Cerebellar cortex (tissue), 1 donor: ENCODE results near the gene TFF1.

Experiments
- DNase-seq: peaks from one replicate; pipeline ENCODE4 v3.0.0-alpha.2; 2015; ENCODE audit warnings: low spot score

Gene TFF1

DNA sequence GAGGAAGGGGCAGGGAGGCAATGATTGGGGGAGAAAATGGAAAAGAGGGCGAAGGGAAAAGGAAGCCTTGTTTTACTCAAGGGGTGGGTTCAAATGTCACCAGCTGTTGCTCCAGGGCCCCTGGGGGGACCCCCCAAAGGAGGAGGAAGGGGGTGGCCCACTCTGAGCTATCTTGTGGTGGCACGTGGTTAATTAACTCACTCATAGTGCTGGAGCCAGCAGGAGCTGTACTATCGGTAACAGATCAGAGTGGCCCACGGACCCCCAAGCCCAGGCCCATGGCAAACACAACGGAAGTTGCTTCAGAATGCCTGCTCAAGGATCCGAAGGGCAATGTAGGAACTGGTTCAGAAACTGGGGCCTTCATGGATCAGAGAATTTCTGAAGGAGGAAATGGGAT, 22.8 kb downstream of the TFF1 start:
- no peak for DNase-seq

DNA sequence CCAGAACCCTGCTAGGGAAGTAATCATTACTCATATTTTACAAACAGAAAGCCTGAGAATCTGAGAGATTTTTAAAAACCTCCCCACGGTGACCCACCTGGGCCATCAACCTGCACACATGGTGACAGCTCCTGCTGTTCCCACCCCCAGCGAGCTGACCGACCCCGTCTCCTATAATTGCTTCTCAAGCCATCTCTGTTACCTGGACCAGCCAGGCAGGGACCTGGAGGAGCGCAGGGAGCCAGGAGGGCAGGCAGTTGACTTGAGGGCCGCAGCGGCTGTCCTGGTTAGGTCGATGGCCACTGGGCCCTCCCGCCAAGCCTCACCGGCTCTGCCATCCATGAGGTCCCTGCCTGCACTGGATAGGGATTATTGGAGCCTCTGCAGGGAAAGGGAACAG, 23.2 kb downstream of the TFF1 start:
- no peak for DNase-seq

DNA sequence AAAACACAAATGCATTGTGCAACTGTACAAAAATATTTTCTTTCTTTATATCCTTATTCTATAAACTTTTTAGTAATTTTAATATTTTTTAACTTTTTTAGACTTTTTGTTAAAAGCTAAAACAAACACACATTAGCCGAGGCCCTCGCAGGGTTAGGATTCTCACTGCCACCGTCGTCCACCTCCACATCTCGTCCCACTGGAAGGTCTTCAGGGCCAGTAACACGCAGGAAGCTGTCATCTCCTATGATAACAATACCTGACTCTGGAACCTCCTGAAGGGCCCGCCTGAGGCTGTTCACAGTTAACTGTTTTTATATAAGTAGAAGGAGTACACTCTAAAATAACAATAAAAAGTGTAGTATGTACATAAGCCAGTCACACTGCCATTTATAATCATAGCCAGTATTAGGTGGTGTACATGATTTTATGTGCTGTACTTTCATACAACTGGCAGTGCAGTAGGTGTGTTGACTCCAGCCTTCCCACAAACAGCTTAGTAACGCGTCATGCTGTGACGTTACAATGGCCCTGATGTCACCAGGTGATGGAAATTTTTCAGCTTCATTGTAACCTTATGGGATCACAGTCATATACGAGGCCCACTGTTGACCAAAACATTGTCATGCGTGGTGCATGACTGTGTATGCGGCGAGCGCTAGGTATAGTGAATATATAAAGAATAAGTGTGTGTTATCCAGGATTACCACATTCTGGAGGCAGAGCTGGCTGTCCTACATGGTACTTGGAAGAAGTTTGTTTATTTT, 24.4 kb downstream of the TFF1 start:
- DNase-seq = no peak

DNA sequence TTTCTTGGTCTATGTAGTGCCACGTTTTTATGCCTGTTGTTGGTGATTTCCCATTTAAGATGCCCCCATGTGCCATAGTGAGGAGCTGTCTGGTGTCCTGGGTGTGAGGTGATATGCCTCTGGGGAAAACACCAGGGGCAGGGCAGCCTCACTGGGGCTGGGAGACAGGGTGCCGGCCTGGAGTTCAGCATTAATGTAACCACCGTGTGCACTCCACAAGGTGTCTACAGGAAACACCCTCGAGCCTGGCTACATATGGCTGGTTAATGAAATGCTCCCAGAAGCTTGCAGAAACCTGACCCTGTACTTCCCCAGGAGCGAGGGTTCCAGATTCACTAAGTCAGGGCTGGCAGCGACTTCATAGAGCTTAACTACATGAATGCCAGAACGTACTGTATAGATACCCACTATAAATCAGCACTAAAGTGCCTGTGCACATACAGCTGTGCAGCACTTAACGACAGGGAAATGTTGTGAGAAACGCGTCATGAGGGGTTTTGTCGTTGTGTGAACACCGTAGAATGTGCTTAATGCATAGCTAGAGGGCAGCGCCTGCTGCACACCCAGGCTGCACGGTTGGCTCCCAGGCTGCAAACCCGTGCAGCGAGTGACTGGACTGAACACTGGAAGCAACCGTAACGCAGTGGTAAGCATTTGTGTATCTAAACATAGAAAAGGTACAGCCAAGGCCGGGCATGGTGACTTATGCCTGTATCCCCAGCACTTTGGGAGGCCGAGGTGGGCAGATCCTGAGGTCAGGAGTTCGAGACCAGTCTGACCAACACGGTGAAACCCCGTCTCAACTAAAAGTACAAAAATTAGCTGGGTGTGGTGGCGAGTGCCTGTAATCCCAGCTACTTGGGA, 25.9 kb downstream of the TFF1 start:
- no peak for DNase-seq

GRCh38 chr21:42338729-42339715, 27.3 kb downstream of the TFF1 start:
- no peak for DNase-seq

- peak; percentile 82 for DNase-seq
Measured at GRCh38 chr21:42337830-42338728, 28.3 kb downstream of the TFF1 start.

DNA sequence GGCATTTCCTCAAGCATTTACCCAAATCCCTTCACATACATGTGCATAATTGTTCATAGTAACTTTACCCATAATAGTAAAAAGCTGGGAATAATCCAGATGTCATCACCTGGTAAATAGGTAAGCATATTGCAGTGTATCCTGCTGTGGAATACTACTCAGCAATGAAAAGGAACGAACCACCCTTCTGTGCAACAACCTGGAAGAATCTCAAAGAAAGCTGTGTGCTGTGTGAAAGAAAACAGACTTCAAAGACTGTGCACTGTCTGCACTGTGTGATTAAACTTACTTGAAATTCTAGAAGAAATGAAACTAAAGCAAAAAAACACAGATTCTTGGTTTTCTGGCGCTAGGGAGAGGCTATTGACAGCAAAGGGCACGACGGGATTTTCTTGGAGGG, 29.1 kb downstream of the TFF1 start:
- DNase-seq = no peak

- DNase-seq = no peak
Measured at GRCh38 chr21:42336054-42336453, 30.3 kb downstream of the TFF1 start.

DNA sequence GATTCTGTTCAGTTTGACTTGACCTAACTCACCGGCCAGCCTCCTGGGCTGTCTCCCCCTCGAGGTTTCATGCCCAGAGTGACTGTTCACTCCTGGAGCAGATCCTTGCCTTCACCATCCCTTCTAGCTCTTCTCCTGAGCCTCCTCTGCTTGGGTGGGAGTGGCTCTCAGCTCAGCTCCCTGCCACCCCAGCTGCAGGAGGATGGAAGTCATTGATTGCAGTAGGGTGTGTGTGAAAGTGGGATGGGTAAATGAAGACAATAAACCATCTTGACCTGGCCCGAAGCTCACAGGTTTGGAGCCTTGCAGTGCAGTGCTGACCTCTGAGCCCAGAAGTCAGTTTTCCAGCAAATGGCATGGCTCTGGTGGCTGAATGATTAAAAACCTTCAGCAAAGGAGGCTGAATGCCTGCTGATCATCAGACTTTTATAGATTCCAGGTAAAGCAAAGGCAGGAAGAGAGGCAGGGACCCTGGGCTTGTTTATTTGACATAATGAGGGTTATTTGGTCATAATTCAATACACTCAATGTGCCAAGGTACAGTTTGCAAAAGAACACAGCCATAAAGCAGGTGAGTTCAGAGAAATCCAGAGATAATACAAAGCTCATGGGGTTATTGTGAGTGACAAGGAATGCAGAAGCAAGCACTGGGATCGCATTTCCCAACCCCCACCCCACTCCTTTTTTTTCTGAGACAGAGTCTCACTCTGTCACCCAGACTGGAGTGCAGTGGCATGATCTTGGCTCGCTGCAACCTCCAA, 33.6 kb downstream of the TFF1 start:
- no peak for DNase-seq

- DNase-seq = no peak
Measured at GRCh38 chr21:42331660-42332059, 34.7 kb downstream of the TFF1 start.

DNA sequence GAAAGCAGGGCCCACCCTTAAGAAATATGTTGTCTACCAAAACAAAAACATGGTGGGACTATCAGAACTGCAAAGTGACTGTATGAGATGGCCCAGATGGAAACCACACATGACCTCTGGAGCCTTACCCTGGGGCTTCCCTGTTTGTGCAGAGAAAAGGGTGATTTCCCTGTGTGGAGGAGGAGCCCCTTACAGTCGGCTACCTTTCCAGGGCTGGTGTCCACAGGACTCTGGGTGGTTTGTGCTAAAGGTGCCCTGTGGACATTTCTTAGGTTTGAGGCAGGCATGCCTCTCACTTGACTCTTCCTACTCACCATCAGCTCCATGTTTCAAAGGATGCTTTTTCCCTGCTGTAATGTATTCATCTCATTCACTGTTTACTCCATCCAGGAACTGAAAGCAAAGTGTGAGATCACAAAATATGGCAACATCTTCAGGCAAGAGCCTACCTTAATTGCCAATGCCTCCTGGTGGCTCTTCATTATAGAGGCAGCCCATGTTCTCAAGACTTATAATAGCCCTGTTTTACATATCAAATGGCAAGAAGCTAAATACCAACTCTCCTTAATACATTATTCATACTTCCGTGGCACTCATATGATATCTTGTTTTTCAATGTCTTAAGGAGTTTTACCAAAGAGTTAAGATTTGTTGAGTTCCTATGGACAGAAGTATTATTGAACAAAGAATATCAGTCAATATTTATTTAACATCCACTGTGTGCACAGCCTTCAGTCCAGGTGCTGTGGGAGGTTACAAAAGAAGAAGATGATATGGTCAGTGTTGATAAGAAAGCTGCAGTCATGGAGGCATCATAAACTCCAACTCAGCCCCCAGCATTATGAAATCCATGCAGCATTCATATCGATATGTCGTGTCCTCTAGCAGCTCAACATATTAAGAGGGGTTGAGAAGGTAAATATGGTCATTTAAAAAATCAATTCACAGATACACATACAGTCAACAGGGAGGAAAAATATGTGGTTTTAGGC, 35.7 kb downstream of the TFF1 start:
- DNase-seq = no peak

DNA sequence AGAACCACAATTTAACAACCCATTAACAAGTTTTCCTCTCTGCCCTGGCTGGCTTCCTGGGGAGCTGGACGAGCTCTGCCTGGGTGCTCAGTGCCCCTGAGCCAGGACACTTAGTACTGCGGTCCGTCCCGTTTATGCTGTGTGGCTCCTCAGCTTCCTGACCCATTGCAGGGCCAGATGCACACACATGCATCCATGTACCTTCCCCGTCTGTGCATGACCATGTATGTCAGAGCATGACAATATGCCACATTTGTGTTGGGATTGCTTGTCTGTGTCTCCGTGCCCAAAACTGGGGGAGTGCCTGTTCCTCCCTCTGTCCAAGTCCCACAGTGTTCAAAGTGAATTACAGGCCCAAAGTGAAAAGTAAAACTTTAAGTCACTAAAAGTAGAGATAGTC, 41.4 kb downstream of the TFF1 start:
- no peak for DNase-seq

GRCh38 chr21:42321845-42322244, 44.5 kb downstream of the TFF1 start:
- DNase-seq = no peak

DNA sequence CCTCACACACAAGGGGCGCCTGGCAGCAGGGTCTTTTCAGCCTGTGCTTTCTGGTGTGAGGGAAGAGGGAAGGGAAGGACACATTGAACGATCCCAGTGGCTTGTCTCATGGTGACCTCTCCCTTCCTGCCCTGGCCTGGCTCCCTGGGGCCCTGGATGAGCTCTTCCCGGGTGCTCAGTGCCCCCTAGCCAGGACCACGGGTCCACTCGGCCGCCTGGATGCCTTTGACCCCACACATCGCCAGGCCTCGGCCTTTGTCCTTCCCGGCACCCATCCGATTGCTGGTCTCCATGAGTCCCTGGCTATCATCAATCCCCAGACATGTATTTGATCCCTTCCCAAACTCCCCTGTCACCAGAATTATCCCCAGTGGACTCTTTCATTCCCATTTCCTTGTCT, 45.1 kb downstream of the TFF1 start:
- DNase-seq = no peak

DNA sequence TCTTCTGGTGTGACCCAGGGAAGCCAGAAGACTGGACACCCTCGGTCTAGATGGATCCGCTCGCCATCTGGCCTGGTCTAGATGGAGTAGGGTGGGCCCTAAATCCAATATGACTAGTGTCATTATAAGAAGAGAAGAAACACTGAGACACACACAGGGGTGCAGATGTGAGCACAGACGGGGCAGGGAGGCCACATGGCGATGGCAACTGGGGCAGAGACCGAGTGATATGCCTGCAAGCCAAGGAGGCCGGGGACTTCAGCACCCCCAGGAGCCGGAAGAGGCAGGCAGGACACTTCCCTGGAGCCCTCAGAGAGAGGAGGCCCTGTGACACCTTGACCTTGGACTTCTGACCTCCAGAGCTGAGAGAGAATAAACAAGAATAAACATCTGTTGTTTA, 45.5 kb downstream of the TFF1 start:
- no peak for DNase-seq

DNA sequence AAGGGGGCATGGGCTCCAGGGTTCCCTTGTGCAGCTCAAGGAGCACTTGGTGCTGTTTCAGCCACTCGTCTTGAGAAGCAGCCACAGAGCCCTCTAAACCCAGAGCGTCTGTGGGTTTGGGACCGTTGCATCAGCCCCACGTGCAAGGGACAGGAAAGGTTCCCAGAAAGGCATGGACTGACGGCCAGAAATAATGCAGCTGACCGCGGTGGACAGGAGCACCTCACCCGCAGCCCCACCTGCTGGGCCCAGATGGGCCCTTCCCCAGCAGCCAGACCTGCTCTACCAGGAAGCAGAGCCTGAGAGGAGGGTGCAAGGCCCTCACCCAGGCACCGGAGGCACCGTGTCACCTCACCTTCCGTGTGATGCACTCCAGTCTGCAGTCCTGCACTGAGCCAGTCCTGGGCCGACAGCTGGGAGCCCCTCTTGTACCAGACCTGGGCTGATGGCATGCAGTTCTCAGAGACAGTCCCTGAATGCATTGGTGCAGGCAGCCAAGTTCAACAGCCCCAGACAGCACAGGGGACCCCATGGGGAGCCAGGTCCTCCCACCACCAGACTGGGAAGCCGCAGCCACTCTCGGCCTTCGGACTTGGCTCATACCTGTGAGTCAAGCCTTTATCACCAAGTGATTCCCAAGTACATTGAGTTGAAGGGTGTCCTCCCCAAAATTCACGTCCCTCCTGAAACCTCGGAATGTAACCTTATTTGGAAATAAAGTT, 46.3 kb downstream of the TFF1 start:
- DNase-seq = no peak

DNA sequence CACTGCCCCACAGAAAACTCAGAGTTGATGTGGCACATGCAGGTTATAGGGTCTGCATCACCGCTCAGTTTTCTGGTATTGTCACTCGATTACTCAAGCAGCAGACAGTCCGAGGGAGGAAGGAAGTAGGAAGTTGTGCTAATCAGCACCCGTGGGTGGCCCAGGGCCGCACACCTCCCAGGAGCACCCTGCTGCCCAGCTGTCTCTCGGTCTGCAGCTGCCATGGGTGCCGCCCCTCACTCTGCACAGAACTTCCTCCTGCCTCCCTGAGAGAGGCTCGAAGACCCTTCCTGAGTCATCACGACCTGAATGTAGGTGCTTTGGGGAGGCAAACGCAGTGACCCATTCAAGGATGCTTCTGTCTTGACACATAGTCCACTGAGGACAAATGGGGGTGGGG, 47.0 kb downstream of the TFF1 start:
- no peak for DNase-seq
